NCI-H146 treated with DMSO at 0.1 percent for 48 hours (cell line): ENCODE data around the gene SLC23A1.
A peak's percentile ranks its signal among the peaks of the same experiment; 100 is the strongest.
"Not testable (repeated sequence)": the region's sequence is repeated elsewhere in the genome, so short reads cannot be mapped to it uniquely, and the experiment has no call there.

Source experiments
- DNase-seq: peaks from one replicate; lab custom pipeline; 2025; ENCODE audit not compliant: unreplicated experiment; lab: John Stamatoyannopoulos, UW

SLC23A1 gene

DNA sequence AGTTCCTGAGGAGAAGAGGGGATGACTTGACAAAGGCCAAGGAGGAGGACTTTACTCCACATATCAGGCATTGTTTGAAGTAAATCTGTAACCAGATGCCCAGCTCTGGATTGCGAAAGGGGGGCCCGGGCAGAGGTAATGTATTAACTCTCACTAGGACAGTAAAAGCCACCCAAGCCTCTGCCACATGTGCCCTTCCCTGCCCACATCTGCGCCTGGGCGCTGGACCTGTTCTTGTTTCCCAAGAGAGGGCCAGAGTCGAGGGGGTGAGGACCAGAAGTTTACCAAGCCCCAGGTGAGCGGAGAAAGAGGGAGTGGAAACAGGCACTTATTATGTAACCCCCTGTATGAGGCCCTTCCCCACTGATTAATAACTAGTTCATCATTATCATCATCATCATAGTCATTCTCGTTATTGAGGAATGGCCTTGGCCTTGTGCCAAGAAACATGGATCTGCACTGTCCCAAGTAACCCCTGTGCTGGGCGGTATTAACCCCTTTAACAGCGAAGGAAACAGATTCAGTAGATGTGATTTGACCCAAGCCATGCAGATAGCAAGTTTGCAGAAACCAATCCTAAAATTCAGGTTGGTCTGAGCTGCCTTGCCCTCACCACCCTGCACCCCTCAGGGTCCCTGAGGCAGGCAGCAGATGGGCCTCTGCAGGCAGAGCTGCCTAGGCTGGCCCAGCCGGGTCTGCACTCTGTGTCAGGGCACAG is at the start of gene SLC23A1:
Gene SLC23A1, minus strand, starts transcription at position 23 of the 718 bp plus-strand sequence. CDS start 44 bp downstream, outside the sequence.
- no peak for DNase-seq

DNA sequence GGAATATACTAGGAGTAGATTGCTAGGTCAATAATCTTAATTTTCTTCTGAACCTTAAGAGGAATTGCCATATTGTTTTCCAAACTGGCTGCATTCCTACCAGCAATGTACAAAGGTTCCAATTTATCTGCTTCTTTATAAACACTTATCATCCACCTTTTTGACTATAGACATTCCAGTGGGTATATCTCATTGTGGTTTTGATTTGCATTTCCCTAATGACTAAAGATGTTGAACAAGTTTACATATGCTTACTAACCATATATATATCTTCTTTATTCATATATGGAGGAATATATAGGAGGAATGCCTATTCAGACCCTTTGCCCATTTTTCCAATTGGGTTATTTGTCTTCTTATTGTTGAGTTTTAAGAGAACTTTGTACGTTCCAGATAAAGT is 48.6 kb upstream of the SLC23A1 start:
- DNase-seq = no peak

DNA sequence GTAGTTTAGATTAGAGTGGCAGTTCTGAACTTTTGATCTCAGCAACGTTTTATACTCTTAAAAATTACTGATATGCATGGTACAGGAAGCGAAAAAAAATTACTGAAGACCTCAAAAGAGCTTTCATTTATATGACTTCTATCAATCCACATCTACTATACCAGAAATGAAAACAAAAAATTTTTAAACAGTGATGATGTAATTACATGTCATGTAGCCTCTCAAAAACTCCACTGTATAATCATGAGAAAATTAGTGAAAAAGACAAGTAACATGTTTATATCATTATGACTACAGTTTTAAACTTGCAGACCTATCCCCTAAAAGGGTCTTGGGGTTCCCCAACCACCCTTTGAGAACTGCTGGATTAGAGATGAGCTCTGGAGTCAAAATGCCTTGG is 46.9 kb upstream of the SLC23A1 start:
- no peak for DNase-seq

DNA sequence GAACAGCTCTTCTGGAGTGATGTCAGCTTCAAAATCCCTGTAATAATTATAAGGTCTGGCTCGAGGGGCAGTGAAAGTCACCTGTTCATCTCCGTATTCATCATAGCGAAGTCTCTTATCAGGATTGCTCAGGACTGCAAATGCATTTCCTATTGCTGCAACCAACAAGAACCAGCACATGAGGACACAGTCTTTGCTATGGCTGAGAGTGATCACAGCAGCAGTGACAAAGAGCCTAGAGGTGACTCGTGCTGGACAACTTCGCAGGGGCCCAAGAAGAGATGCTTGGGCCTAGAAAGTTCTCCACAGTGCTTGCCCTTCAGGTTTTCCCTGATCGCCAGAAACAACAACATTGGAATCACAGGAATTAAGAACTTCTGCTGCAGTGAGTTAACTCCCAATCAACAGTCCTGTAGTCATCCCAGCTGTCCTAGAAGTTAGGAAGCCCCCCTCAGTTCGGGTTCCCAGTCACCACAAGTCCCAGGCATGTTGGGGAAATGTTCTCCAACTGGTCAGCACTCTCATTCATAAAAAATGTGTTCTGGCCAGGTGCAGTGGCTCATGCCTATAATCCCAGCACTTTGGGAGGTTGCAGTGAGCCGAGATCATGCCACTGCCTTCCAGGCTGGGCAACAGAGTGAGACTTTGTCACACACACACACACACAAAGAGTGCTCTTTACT is 43.2 kb upstream of the SLC23A1 start:
- no peak for DNase-seq

DNA sequence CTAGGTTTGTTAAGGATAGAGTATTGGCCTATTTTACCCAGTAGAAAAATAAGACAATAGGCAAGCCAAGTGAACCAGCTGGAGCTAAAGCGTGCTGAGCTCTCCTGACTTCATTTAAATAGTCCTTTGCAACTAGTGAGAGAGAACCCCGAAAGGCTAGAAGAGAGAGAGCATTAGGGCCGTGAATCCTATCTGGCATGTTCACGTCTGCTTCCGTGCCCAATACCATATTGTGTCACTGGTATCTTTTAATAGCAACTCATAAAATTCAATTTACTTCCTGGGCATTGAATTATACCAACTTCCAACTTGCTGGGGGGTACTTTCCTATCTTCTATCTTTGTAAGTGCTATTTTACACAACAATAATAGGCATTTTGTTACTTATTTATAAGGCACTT is 42.4 kb upstream of the SLC23A1 start:
- DNase-seq = no peak

DNA sequence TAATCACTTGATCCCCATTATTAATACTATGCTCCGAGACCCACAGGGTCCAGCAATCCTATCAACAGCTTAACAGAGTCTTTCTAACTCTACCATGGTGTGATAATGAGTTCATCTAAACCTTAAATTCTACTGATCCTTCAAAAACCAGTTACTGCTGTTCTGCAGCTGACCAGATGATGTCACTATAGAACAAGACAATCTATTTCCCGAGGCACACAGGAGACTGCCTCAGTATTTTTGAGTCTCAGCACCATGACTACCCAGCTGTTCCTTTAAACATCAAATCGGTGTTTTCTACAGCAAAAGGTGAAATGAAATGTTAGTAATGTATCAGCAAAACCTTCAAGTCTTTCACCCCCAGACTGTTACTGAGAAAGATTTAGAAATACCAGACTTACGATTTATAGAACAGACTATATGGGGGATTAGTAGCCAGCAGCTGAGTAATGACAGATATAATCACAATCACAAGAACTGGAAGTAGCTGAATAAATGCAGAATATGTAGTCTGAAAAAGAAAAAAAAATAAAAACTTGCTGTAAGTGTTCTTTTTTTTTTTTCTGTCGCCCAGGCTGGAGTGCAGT is 39.3 kb upstream of the SLC23A1 start:
- DNase-seq = peak; percentile 35

DNA sequence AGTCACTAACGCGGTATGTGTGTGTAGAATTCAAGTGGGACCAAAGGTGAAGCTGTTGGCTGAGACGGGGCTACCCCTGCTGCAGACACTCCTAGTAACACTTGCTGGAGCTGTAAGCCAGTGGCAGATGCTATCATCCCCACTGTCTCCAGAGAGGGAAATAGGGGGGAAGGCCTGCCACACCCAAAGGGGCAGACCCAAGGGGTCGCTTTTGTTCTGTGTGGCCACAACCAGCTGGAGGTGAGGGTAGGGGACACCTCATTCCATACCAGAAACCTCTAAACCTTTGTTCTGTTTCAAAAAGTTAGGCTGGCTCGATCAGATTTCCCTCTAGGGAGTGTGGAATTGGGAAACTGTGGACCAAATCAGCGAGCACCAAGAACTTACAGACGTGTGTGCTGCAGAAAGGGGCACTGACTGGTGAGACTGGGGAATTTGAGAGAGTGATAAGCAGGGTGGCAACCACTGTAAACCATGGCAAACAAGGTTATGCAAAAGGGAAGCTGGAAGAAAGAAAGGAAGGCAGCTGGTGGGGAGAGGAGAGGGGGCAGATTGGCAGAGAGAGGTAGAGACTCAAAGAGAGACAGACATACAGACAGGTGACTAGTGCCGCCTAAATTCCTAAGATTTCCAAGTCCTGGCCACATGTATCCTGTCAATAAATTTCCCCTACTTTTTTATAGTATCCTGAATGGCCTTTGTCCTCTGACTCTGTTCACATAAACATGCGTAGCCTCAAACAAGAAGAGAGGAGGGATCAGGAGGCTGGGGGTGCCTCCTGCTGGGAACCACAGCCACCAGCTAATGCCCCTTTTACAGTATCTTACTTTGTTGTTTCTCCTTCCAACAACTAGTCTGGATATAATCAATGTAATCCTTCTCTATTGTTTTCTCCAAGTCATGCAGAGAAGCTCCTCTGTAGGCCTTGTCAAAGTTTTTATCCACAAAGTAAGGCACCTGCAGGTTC is 36.4 kb upstream of the SLC23A1 start:
- no peak for DNase-seq

DNA sequence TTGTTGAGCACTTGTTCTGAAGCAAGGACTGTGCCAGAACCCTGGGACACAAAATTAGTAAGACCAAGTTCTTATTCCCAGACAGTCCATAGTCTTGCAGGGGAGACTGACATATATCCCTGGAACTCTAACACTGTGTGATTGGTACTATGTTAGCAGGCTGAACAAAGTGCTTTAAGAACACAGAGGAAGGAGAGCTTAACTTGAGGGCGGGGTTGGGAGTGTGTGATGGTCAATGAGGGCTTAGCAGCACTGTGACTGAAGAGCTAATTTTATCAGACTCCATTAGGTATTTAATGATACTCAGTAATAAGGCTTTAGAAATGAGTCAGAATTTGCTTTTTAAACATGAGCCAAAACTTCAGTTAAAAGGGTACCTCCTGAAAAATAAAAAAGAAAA is 35.7 kb upstream of the SLC23A1 start:
- no peak for DNase-seq

DNA sequence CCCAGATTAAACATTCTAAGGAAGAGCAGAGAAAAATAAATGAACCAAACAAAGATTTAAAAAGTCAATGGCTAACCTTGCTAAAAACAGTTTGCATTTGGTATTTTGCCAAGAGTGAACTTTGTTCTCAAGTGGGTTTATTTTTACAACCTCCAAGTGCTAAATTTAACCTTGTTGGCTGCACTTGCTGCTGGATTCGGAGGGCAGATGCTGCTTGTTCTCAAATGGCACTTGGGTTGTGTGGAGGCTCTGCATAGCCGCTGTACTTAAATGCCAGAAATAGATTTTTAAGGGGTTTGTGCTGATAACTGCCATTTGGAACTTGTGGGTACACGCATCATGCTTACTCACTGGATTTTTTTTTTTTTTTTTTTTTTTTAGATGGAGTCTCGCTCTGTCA is 34.1 kb upstream of the SLC23A1 start:
- DNase-seq = no peak

DNA sequence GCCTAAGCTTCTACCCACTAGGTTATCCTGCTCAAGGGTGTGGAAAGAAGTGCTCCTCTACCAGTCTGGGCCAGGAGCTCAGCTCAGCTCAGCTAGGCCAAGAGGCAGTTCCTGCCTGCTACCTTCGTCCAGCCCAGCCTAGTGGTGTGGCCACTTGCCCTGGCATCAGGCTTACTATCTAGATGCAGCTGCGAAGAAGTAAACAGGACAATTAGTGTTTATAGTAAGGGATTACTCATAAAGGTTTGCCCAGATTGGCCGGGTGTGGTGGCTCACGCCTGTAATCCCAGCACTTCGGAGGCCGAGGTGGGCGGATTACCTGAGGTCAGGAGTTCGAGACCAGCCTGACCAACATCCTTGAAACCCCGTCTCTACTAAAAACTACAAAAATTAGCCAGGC is 33.6 kb upstream of the SLC23A1 start:
- DNase-seq = no peak

DNA sequence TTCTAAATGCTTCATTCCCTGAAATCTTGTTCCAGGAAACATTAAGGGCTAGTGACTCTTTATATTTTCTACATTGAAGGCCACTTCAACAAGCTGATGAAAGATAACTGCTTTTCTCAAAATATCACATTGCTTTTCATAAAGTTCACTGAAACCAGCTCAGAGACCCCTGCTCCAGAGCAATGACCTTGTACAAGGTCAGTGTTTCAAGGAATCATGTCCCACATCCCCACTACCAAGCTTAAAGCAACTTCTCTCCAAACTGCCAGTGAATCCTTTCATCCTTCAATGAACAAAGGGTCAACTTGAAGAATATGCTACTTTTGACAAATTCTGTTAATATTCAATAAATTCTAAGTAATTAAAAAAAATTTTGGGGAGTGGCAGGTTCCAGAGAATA is 32.8 kb upstream of the SLC23A1 start:
- DNase-seq = no peak

DNA sequence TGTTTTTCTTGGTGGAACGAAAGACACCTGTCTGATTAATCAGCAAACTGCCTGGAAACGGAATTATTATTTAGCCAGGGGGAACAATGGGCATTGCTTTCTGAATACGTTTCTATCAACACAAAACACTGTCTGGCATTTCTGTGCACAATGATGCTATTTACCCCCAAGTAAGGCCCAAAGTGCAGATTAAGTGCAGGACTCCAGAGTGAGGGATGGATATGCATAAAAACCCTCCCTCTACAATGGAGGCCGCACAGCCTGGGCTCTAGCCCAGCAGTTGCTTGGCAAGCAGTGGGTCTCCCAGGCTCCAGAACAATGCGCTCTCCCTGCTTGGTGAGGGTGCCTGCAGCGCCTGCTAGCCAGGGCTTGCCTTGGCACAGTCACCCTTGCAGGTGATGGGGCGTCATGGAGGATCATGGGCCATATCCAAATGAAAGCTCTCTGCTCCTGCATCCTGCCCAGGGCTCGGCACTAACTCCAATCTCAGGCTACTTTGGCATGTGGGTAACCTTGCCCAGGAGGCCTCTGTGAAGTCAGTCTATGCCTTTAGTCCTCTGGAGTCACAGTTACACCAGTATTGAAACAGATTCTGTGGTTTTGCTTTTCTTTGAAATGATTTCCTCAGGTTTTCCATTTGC is 32.2 kb upstream of the SLC23A1 start:
- DNase-seq = no peak

DNA sequence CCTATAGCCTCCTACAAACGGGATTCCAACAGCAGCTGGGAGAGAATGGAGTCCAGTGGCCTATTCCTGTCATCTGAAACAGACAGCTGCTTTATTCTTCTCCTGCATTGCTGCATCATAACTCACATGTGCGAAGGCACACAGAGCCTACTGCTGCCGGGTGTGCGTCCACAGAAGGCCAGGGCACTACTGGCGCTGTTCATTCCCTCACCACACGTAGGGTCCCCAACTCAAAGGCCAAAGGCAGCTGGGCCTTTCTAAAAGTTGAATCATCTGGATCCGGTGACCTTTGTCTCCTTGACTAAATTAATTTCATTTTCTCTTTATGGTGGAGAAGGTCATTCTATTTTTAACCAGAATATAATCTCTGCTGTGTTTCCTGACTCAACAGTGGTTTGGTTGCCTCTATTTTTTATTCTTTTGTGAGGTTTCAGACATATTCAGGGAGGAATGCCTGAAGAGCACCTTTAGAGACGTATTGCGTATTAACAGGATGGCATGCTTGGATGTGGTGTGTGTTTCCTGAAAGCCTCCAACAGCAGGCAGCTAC is 31.6 kb upstream of the SLC23A1 start:
- no peak for DNase-seq

DNA sequence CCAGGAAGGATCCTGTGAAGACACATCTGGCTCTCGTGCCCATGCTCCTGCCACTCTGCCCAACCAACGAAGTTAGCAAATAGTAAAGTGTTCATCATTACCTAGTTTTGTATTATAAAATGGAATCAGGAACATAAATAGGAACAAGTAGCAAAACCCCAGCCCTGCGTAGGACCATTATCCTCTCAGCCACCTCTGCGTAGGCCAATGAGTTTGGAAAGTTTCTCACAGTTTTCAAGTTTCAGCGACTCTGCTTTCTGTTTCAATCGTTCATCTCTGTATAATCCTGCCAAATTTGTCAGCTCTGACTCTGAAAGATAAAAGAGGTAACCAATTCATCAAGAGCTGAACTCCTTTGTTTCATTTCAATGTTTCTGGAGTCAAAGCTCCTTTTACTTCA is 30.9 kb upstream of the SLC23A1 start:
- no peak for DNase-seq

DNA sequence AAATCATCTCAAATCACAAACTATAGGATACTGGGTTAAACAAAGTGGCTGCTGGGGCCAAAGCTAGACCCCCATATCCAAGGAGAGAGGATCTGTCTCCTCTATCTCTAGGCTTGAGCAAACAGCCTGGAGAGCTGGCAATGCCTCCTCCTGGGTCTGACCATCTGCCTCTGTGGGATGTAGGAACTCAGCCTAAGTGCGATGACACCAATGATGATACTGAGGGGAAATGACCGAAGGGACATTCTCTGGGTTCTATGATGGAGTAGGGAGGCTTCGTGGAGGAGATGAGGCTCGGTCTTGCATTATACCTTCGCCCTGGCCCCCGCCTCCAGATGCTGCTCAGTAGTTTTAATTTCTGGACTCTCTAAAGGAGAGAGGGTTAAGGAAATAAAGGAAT is 30.1 kb upstream of the SLC23A1 start:
- DNase-seq = no peak

DNA sequence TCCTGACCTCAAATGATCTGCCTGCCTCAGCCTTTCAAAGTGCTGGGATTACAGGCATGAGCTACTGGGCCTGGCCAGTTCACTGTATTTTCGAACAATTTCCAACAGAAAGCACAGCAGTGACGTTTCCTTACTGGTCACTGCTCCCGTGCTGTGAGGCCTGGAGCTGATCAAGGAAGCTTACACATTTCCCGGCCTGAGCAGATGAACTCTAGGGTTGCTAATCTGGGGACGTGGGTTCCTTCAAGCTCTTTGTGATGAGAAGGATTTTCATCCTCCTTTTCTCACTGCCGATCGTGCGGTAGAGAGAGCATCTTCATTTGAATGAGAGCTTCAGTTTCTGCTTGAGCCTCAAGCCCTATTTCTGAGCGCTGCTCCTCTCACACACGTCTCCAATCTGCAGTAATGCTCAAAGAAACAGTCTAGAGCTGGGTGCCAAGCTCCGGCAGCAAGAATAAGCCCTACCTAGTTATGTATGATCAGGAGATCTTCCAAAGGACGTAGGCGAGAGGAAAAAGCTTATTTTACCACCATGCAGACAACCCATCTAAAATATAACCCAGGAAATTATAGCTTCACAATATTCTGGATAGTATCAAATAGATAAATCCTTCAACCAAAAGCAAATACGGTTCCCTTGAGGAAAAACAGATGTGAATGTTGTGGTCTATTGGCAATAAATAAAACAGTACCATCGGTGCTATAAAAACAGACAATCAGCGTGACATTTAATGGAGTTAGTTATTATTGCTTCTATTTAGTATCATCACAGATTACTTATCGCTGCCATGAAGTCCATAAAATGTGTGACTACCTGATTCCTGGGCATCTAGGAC is 28.1 kb upstream of the SLC23A1 start:
- DNase-seq = no peak

DNA sequence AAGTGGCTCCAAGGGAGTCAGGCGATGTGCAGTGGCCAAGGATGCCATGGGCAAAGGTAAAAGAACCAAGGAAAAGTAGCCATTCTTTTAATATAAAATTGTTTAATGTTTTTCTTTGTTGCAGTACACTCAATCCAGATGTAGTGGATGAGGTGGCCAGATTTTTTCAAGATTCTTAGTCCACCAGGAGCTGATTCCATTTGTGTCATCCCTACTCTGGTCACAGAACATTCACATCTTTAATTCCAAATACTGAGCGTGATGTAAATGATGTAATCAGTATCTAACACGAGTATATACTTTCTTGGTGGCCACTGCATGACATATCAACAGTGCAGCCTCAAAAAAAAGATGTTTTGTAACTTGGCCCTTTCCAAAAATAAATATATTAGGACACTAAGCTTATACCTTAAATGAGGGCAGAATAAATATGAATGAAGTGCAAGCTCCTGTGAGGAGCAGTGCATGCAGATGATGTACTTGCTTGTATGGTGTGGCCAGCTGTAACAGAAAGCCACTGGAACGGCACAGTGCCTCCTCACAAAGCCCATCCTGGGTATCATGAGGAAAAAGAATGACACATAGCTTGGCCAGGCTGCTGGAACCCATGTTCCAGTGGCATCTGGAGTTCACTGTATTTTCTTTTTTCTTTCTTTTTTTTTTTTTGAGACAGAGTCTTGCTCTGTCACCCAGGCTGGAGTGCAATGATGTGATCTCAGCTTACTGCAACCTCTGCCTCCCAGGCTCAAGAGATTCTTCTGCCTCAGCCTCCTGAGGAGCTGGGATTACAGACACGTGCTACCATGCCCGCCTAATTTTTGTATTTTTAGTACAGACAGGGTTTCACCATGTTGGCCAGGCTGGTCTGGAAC is 27.3 kb upstream of the SLC23A1 start:
- DNase-seq = no peak

DNA sequence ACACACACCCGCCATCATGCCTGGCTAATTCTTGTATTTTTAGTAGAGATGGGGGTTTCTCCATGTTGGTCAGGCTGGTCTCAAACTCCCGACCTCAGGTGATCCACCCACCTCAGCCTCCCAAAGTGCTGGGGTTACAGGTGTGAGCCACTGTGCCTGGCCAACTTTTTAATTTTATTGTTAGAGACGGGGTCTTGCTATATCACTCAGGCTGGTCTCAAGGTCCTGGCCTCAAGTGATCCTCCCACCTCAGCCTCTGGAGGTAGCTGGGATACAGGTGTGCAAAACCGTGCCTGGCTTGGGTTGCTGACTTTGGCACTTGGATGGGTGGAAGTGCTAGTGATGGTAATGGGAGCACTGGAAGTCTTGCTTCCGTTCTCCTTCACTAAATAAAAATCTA is 26.0 kb upstream of the SLC23A1 start:
- DNase-seq = not testable (repeated sequence)

DNA sequence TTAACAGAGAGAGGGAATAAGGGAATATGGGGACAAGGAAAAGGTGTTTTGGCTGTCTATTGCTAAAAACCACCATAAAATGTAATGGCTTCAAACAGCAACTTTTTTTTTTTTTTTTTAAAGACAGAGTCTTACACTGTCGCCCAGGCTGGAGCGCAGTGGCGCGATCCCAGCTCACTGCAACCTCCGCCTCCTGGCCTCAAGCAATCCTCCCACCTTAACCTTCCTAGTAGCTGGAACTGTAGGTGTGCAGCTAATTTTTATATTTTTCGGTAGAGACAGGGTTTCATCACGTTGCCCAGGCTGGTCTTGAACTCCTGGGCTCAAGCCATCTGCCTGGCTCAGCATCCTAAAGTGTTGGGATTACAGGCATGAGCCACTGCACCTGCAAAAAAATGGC is 25.1 kb upstream of the SLC23A1 start:
- no peak for DNase-seq
